ENCODE data around the gene CRYBB1.

The CRYBB1 gene

GRCh38 chr22:26580240-26580962 is 37.4 kb downstream of the CRYBB1 start:
- TF ChIP-seq CTCF (IDR thresholded peaks at IDR 0.05; ENCODE audit: insufficient read depth, low read depth, low read length, missing control alignments), result no peak
- H3K4me3 ChIP-seq (ENCODE audit: low read length), result no peak overlapping the region
- DNase-seq (ENCODE audit: low read depth), result no peak

GRCh38 chr22:26579331-26579886 is 38.4 kb downstream of the CRYBB1 start:
- H3K4me3 ChIP-seq (ENCODE audit: low read length), result no peak overlapping the region
- TF ChIP-seq CTCF (IDR thresholded peaks at IDR 0.05; ENCODE audit: insufficient read depth, low read depth, low read length, missing control alignments), result no peak
- DNase-seq (ENCODE audit: low read depth), result no peak

- TF ChIP-seq CTCF (IDR thresholded peaks at IDR 0.05; ENCODE audit: insufficient read depth, low read depth, low read length, missing control alignments), result no peak
- no peak overlapping the region for H3K4me3 ChIP-seq (ENCODE audit: low read length)
- DNase-seq (ENCODE audit: low read depth), result no peak
Observed at GRCh38 chr22:26577081-26577480, 40.7 kb downstream of the CRYBB1 start.

GRCh38 chr22:26576026-26576680 is 41.7 kb downstream of the CRYBB1 start:
- no peak overlapping the region for H3K4me3 ChIP-seq (ENCODE audit: low read length)
- DNase-seq (ENCODE audit: low read depth), result no peak
- TF ChIP-seq CTCF (IDR thresholded peaks at IDR 0.05; ENCODE audit: insufficient read depth, low read depth, low read length, missing control alignments), result no peak

- TF ChIP-seq CTCF (IDR thresholded peaks at IDR 0.05; ENCODE audit: insufficient read depth, low read depth, low read length, missing control alignments), result no peak
- no peak for DNase-seq (ENCODE audit: low read depth)
- no peak overlapping the region for H3K4me3 ChIP-seq (ENCODE audit: low read length)
Observed at GRCh38 chr22:26574001-26574723, 43.7 kb downstream of the CRYBB1 start.

GRCh38 chr22:26573026-26573662 is 44.7 kb downstream of the CRYBB1 start:
- no peak for DNase-seq (ENCODE audit: low read depth)

More at GRCh38 chr22:26573026-26573662, 44.7 kb downstream of the CRYBB1 start:
- TF ChIP-seq CTCF (IDR thresholded peaks at IDR 0.05; ENCODE audit: insufficient read depth, low read depth, low read length, missing control alignments), result no peak
- no peak overlapping the region for H3K4me3 ChIP-seq (ENCODE audit: low read length)

Measured in epithelial cell of esophagus (primary cell).